Germinal center (tissue), 1 donor: ENCODE results near the gene UNC13C.

Experiments used
- DNase-seq: peaks from one replicate; pipeline ENCODE4 v3.0.0; 2012; ENCODE audit warnings: mixed read lengths, low spot score

The UNC13C gene

GRCh38 chr15:54026258-54026657 is 48.0 kb downstream of the UNC13C start:
- no peak for DNase-seq

DNA sequence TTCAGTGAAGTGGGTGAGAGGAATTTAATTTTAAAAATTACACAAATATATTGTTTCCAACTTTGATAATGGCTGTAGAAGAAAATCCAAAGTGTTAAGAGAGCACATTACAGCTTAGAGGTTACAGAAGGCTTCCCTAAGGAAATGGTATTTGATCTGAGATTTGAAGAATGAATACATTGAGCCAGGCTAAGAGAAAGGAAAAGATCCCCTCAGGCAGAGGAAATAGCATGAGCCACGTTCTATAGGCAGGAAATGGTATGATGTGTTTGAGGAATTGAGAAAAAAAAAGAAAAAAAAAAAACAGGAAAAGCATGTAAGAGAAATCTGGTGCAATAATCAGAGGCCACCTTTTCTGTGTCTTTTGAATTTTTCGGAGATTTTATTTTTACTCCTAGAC is 48.6 kb downstream of the UNC13C start:
- no peak for DNase-seq

DNA sequence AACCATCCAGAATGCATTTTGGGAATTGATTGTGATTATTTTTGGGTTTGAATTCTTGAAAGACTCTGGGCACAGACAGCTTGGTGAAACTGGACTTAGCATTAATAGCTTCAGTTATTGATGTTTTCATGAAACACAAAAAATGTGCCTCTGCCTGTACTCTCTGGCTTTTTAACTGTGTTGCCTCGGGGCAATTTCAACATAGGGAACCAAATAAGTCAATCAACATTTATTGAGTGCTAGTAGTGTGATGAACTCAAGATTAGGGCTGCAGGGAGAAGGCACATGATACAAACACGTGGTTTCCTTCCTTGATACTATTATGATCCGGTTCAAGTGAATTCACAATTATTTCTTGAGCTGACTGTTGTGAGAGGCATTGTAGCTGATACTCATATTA is 50.8 kb downstream of the UNC13C start:
- no peak for DNase-seq

GRCh38 chr15:54032066-54032465 is 53.8 kb downstream of the UNC13C start:
- no peak for DNase-seq

- DNase-seq = no peak
These were observed 55.2 kb downstream of the UNC13C start for GRCh38 chr15:54033356-54033860.

GRCh38 chr15:54033869-54034458 is 55.7 kb downstream of the UNC13C start:
- no peak for DNase-seq

DNA sequence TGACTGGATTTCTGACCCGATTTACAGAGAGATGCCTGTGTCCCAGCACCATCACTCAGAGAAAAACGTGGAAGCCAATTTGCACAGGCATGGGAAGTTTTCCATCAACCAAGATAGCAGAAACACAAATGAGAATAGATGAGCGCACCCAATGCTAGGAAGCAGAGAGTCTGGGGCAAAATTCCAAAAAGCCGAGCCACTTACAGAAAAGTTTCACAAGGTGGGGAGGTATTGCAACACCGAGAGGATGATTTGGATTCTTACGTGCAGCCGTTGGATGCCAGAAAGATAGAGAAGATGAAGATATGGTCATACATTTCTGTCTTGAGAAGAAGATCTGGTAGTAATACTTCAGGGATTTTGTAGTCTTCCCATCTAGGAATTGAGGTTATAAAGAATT is 57.4 kb downstream of the UNC13C start:
- no peak for DNase-seq

DNA sequence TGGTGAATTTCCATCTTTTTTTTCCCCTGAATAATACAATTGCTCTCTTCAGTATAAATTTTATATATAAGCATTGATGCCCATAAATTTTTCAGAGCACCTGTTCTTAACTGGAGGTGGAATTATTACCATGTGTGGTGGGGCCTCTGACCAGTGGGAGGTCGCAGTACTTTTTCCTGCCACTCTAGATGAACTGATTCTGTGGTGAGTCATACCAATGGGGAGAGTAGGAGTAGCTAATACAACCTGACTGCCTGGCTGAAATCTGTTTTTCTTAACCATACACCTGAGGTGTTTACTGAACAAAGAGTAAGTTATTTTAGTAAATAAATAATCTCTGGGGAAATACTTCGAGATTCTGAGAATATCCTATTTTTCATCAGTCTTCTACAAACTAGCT is 67.2 kb downstream of the UNC13C start:
- DNase-seq = no peak

GRCh38 chr15:54046093-54046492 is 67.9 kb downstream of the UNC13C start:
- DNase-seq = no peak

DNA sequence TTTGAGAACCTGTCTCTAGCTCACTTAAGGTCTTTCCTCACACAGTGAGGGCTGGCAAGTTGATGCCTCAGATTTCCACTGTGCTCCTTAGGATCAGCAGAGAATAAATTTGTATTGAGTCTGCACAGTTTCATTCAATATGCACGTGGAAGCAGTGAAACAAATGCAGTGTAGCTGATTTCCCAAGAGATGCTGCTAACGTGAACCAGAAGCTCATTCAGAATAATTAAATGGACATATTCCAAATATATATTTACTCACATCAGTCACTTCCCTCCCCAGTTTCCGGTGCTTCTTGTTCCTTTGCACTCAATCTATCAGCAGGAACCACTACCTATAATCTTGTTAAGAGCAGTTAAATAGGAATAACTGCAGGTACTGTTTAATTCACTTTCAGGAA is 86.1 kb downstream of the UNC13C start:
- DNase-seq = no peak

DNA sequence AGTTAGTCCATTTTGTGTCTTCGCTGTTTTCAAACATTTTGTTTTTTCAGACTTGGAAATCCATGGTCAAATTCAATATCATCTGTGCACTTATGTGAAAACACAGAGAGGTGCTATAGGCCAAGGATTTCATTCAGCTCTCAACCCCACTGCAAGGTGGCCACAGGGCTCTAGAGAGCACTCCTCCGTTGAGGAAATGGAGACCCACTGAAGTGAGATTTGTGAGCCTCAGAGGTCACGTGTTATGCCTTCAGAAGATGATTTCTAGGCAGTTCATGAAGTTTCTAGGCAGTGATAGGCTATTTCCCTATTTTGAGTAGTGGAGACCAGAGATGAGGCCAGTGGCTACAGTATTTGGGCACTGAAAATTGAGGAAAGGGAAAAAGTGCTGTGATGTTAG is 88.2 kb downstream of the UNC13C start:
- no peak for DNase-seq

GRCh38 chr15:54082836-54083492 is 104.7 kb downstream of the UNC13C start:
- DNase-seq = peak; percentile 17

DNA sequence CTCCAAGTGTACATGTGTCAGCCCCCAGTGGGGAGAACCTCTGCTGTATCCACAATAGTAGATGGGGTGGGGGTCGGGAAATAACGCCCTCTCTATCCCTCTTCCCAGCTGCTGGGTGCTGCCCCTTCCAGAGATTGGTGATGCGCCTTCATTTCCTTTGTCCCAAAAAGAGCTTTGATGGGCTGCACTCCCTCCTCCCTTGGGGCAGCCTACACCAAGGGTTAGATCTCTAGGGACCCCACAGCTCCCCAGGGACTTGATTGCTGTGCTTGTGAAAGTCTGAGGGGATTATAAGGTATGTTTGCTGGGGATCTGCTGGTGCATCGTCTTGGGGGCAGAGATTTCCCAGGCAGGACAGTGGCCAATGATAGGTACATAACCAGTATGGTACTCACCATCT is 105.3 kb downstream of the UNC13C start:
- DNase-seq = no peak

GRCh38 chr15:54083991-54084390 is 105.8 kb downstream of the UNC13C start:
- no peak for DNase-seq

DNA sequence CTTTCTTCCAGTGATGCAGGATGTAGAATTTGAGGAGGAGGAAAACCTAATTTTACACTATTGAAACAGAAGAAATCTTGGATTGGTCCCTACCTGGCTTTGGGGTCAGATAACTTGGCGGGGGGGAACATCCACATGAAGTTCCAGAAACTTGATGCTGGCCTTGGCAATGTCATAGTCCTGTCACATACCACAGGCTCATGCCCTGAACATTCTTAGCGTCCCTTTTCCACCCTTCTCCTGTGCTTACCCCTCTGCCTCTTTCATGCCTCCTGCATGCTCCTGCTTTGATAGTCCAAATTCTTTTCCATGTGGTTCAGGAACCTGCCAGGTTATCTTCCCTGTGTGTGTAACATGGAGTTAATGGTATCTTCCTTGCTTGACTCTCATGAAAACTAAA is 110.6 kb downstream of the UNC13C start:
- no peak for DNase-seq

GRCh38 chr15:54089776-54090175 is 111.5 kb downstream of the UNC13C start:
- DNase-seq = no peak

DNA sequence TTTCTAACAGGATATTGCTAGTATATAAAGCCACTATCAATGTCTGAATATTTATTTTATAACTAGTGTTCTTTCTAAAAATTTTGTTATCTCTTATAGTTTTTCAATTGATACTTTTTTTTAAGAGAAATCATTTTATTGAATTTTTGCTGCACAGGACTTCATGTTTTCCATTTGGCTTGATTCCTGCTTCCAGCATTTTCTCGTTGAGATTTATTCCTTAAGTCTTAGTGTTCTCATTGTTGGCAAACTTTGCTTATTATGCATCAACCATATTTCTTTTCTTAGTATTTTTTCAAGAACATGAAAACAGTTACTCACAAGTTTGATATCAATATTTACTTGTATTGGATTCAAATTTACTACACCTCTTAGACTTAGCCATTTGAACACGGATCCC is 113.4 kb downstream of the UNC13C start:
- DNase-seq = no peak

GRCh38 chr15:54094661-54095060 is 116.4 kb downstream of the UNC13C start:
- no peak for DNase-seq

- DNase-seq = no peak
These were observed 118.8 kb downstream of the UNC13C start for GRCh38 chr15:54097019-54097418.

GRCh38 chr15:54099010-54099409 is 120.8 kb downstream of the UNC13C start:
- DNase-seq = no peak

GRCh38 chr15:54101664-54102270 is 123.5 kb downstream of the UNC13C start:
- no peak for DNase-seq

GRCh38 chr15:54102704-54103103 is 124.5 kb downstream of the UNC13C start:
- DNase-seq = no peak

GRCh38 chr15:54109014-54109413 is 130.8 kb downstream of the UNC13C start:
- no peak for DNase-seq

DNA sequence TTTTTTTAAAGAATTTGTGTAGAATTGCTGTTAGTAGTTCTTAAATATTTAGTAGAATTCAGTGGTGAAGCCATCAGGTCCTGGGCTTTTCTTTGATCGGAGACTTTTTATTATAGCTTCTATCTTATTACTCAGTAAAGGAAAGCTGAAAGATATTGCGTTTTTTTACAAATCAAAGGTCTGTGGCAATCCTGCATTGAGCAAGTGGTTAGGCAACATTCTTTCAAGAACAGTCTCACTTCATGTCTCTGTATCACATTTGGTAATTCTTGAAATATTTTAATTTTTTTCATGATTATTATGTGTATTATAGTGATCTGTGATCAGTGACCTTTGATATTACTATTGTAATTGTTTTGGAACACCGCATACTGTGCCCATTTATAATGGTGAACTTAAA is 140.8 kb downstream of the UNC13C start:
- no peak for DNase-seq
